HepG2 (cell line): ENCODE results near the gene NDUFS7. TPM values are rescaled to one million over a fixed set of nuclear protein-coding genes. Genes with fewer than 3 reads are reported as not detected.

Experiments
- ARNT2 ChIP-seq: sonication (generic); formaldehyde crosslinking; IDR thresholded peaks from 2 replicates; pipeline ENCODE4 v1.8.0; 2022; ENCODE audit warnings: mild to moderate bottlenecking, low read depth, missing genetic modification reagents, moderate library complexity
- ONECUT2 ChIP-seq: sonication (generic); formaldehyde crosslinking; IDR thresholded peaks from 2 replicates; pipeline ENCODE4 v1.4.0; 2020; ENCODE audit warnings: missing genetic modification reagents
- RARG ChIP-seq: sonication (generic); formaldehyde crosslinking; IDR thresholded peaks from 2 replicates; pipeline ENCODE4 v1.4.0; 2020; ENCODE audit warnings: low read depth, mild to moderate bottlenecking, missing genetic modification reagents
- RBM22 ChIP-seq: fragments of 200-400 bp; formaldehyde crosslinking; optimal IDR thresholded peaks from 2 replicates; pipeline ENCODE3; 2017; ENCODE audit warnings: mild to moderate bottlenecking, low read length, moderate library complexity
- SPEN ChIP-seq: sonication (generic); formaldehyde crosslinking; IDR thresholded peaks from 2 replicates; pipeline ENCODE4 v1.5.1; 2020; ENCODE audit warnings: low read depth, mild to moderate bottlenecking, missing genetic modification reagents
- STAT5B ChIP-seq: sonication (generic); formaldehyde crosslinking; IDR thresholded peaks from 2 replicates; pipeline ENCODE4 v1.4.0; 2020; ENCODE audit warnings: missing genetic modification reagents
- SUZ12 ChIP-seq: fragments of 150-350 bp; IDR thresholded peaks from 2 replicates; pipeline ENCODE4 v1.6.1; 2014; ENCODE audit warnings: low read depth, low read length
- TARDBP ChIP-seq: sonication (generic); formaldehyde crosslinking; IDR thresholded peaks from 2 replicates; pipeline ENCODE4 v1.8.0; 2022; ENCODE audit warnings: mild to moderate bottlenecking, missing genetic modification reagents
- ZBTB42 ChIP-seq: sonication (generic); formaldehyde crosslinking; IDR thresholded peaks from 2 replicates; pipeline ENCODE4 v1.5.0; 2020; ENCODE audit warnings: mild to moderate bottlenecking, missing genetic modification reagents
- ZEB1 ChIP-seq: IDR thresholded peaks from 2 replicates; pipeline ENCODE4 v1.6.1; 2012; ENCODE audit warnings: mild to moderate bottlenecking, low read depth, inconsistent platforms; ENCODE audit not compliant: insufficient replicate concordance
- ZFP90 ChIP-seq: sonication (generic); formaldehyde crosslinking; IDR thresholded peaks from 2 replicates; pipeline ENCODE4 v1.8.0; 2022; ENCODE audit warnings: missing genetic modification reagents, mild to moderate bottlenecking, inconsistent platforms, borderline replicate concordance
- ZNF143 ChIP-seq: sonication (generic); formaldehyde crosslinking; IDR thresholded peaks from 2 replicates; pipeline ENCODE4 v1.4.0; 2020; ENCODE audit warnings: missing genetic modification reagents
- ZNF318 ChIP-seq: sonication (generic); formaldehyde crosslinking; IDR thresholded peaks from 2 replicates; pipeline ENCODE4 v1.4.0; 2020; ENCODE audit warnings: mild to moderate bottlenecking, missing genetic modification reagents
- ZNF337 ChIP-seq: sonication (generic); formaldehyde crosslinking; IDR thresholded peaks from 2 replicates; pipeline ENCODE4 v1.5.1; 2020; ENCODE audit warnings: missing genetic modification reagents, low read depth, mild to moderate bottlenecking, borderline replicate concordance
- ZNF382 ChIP-seq: sonication (generic); formaldehyde crosslinking; IDR thresholded peaks from 2 replicates; pipeline ENCODE4 v1.5.0; 2020; ENCODE audit warnings: missing genetic modification reagents, mild to moderate bottlenecking, borderline replicate concordance
- ZNF543 ChIP-seq: sonication (generic); formaldehyde crosslinking; IDR thresholded peaks from 2 replicates; pipeline ENCODE4 v1.4.0; 2020; ENCODE audit warnings: mild to moderate bottlenecking, missing genetic modification reagents
- ZNF749 ChIP-seq: sonication (generic); formaldehyde crosslinking; IDR thresholded peaks from 2 replicates; pipeline ENCODE4 v1.8.0; 2022; ENCODE audit warnings: mild to moderate bottlenecking, missing genetic modification reagents, moderate library complexity, borderline replicate concordance
- ZSCAN22 ChIP-seq: sonication (generic); formaldehyde crosslinking; IDR thresholded peaks from 2 replicates; pipeline ENCODE4 v1.4.0; 2020; ENCODE audit warnings: mild to moderate bottlenecking, missing genetic modification reagents
- ZSCAN5A ChIP-seq: sonication (generic); formaldehyde crosslinking; IDR thresholded peaks from 2 replicates; pipeline ENCODE4 v1.8.0; 2022; ENCODE audit warnings: mild to moderate bottlenecking, missing genetic modification reagents, borderline replicate concordance
- polyA plus RNA-seq, 8 experiments: library from polyadenylated mRNA; depleted of rRNA in 3 of 8; stranded (reverse) in 7 of 8; unstranded in 1 of 8; fragments of >200 nt; fragmentation: Illumina TruSeq in 4 of 8; extraction: Trizol in 4 of 8; gene quantifications; 2 replicates each; pipeline versions ENCODE4 v1.2.1 to v1.2.3, GENCODE V29; 2011 to 2016; ENCODE audit warnings: low read depth in 4 of 8, missing spikeins in 1 of 8, mixed read lengths in 1 of 8; ENCODE audit not compliant: insufficient read depth in 1 of 8
- total RNA-seq, 5 experiments: library from RNA; depleted of rRNA; stranded (reverse); fragments of >200 nt; fragmentation: Illumina TruSeq; extraction: Trizol; gene quantifications; 2 replicates each; pipeline ENCODE4 v1.2.3, GENCODE V29; 2016; ENCODE audit warnings: low read depth in 1 of 5

The NDUFS7 gene
- total and polyA plus RNA-seq, 2 of the 13 experiments (the other 11 are each of a cell fraction or from before 2014, with no cell fraction given), result 34.3 to 66.9 TPM

- peak; percentile 68; the same call in 1 of the 2 replicates for TF ChIP-seq ZNF318 (CRISPR knock-in tag)
- peak; percentile 68; the same call in 1 of the 2 replicates for TF ChIP-seq ZNF749 (CRISPR knock-in tag)
- TF ChIP-seq ZNF143, result peak; percentile 78
- no peak for TF ChIP-seq ZEB1
- TF ChIP-seq ZNF543, result peak; percentile 94
- peak; percentile 100 for TF ChIP-seq SPEN (CRISPR knock-in tag)
- TF ChIP-seq ONECUT2 (CRISPR knock-in tag), result peak; percentile 50; the same call in 1 of the 2 replicates
- TF ChIP-seq TARDBP (CRISPR knock-in tag), result peak; percentile 96
- peak; percentile 92; the same call in 1 of the 2 replicates for TF ChIP-seq ZFP90
- peak; percentile 86 for TF ChIP-seq RBM22
- no peak for TF ChIP-seq STAT5B (CRISPR knock-in tag)
- TF ChIP-seq ZNF337 (CRISPR knock-in tag), result peak; percentile 72; the same call in 1 of the 2 replicates
- no peak for TF ChIP-seq RARG (CRISPR knock-in tag)
- no peak for TF ChIP-seq SUZ12
- TF ChIP-seq ZNF382 (CRISPR knock-in tag), result no peak
- TF ChIP-seq ZBTB42, result no peak
- peak; percentile 92 for TF ChIP-seq ZSCAN5A (CRISPR knock-in tag)
- peak; percentile 99 for TF ChIP-seq ARNT2 (CRISPR knock-in tag)
- TF ChIP-seq ZSCAN22 (CRISPR knock-in tag), result no peak
Measured at GRCh38 chr19:1438035-1438932, 54.6 kb downstream of the NDUFS7 start, which contains the start of gene RPS15 (continued).
